ENCODE data around the gene DNAH2.

The DNAH2 gene

GRCh38 chr17:7727886-7728285 is 10.3 kb downstream of the DNAH2 start:
- DNase-seq, result no peak

GRCh38 chr17:7729816-7730215 is 12.3 kb downstream of the DNAH2 start:
- no peak for DNase-seq

GRCh38 chr17:7732981-7733539 is 15.5 kb downstream of the DNAH2 start:
- no peak for DNase-seq

GRCh38 chr17:7737601-7738000 is 20.1 kb downstream of the DNAH2 start:
- DNase-seq, result no peak

- no peak for DNase-seq
These were observed 22.2 kb downstream of the DNAH2 start for GRCh38 chr17:7739746-7740145.

GRCh38 chr17:7740481-7741001 is 23.0 kb downstream of the DNAH2 start:
- DNase-seq, result no peak

GRCh38 chr17:7742729-7743128 is 25.2 kb downstream of the DNAH2 start:
- no peak for DNase-seq

GRCh38 chr17:7744416-7744815 is 26.9 kb downstream of the DNAH2 start:
- DNase-seq, result no peak

- no peak for DNase-seq
These were observed 28.4 kb downstream of the DNAH2 start for GRCh38 chr17:7745748-7746470.

- DNase-seq, result no peak
These were observed 30.1 kb downstream of the DNAH2 start for GRCh38 chr17:7747635-7748071.

GRCh38 chr17:7748076-7748775 is 30.7 kb downstream of the DNAH2 start:
- DNase-seq, result no peak

GRCh38 chr17:7750321-7750821 is 32.8 kb downstream of the DNAH2 start:
- DNase-seq, result no peak

- DNase-seq, result no peak
These were observed 37.1 kb downstream of the DNAH2 start for GRCh38 chr17:7754656-7755055.

- DNase-seq, result no peak
These were observed 37.7 kb downstream of the DNAH2 start for GRCh38 chr17:7755095-7755890.

- no peak for DNase-seq
These were observed 39.4 kb downstream of the DNAH2 start for GRCh38 chr17:7756968-7757367.

GRCh38 chr17:7763919-7764318 is 46.4 kb downstream of the DNAH2 start:
- DNase-seq, result no peak

- DNase-seq, result no peak
These were observed 49.5 kb downstream of the DNAH2 start for GRCh38 chr17:7767004-7767403.

- no peak for DNase-seq
These were observed 50.0 kb downstream of the DNAH2 start for GRCh38 chr17:7767405-7768021.

- DNase-seq, result no peak
These were observed 52.3 kb downstream of the DNAH2 start for GRCh38 chr17:7769854-7770253.

GRCh38 chr17:7774055-7774521 is 56.5 kb downstream of the DNAH2 start:
- DNase-seq, result no peak

GRCh38 chr17:7775051-7775450 is 57.5 kb downstream of the DNAH2 start:
- no peak for DNase-seq

GRCh38 chr17:7777017-7777416 is 59.5 kb downstream of the DNAH2 start:
- DNase-seq, result no peak
